Chondrocyte (in vitro differentiated cells): ENCODE measurements around the gene MKLN1. TPM values are rescaled to one million over a fixed set of nuclear protein-coding genes. Genes with fewer than 3 reads are reported as not detected.
A peak's percentile ranks its signal among the peaks of the same experiment; 100 is the strongest.

Source experiments
- DNase-seq: peaks from one replicate; pipeline ENCODE4 v3.0.0; 2021; ENCODE audit warnings: mixed read lengths, low spot score
- H3K27ac Mint-ChIP-seq: one replicate; pipeline ENCODE4 v1.8.0; 2021; ENCODE audit warnings: mild to moderate bottlenecking, moderate library complexity, mixed read lengths; ENCODE audit not compliant: unreplicated experiment
- H3K27me3 Mint-ChIP-seq: 2 replicates; pipeline ENCODE4 v1.8.0; 2021; ENCODE audit warnings: low read depth, mixed read lengths
- H3K36me3 Mint-ChIP-seq: 2 replicates; pipeline ENCODE4 v1.8.0; 2021; ENCODE audit warnings: low read depth, mixed read lengths
- H3K4me1 Mint-ChIP-seq: 2 replicates; pipeline ENCODE4 v1.8.0; 2021; ENCODE audit warnings: low read depth, mild to moderate bottlenecking, mixed read lengths
- H3K4me3 Mint-ChIP-seq: one replicate; pipeline ENCODE4 v1.8.0; 2021; ENCODE audit warnings: mild to moderate bottlenecking, moderate library complexity, mixed read lengths; ENCODE audit not compliant: unreplicated experiment
- H3K9me3 Mint-ChIP-seq: 2 replicates; pipeline ENCODE4 v1.8.0; 2021; ENCODE audit warnings: low read depth, mixed read lengths
- total RNA-seq: library from RNA; stranded (reverse); gene quantifications from 3 replicates; pipeline ENCODE4 v1.2.1, GENCODE V29; 2021
- TF ChIP-seq, protein P1 (sequence below): fragments of 200-600 bp; sonication (generic); IDR thresholded peaks from 2 replicates; pipeline ENCODE4 v1.5.0; 2021; ENCODE audit warnings: antibody characterized with exemption, mild to moderate bottlenecking, moderate library complexity

MKLN1 gene
- total RNA-seq, 1 donor from 2014 or later, result 33.4 TPM

DNA sequence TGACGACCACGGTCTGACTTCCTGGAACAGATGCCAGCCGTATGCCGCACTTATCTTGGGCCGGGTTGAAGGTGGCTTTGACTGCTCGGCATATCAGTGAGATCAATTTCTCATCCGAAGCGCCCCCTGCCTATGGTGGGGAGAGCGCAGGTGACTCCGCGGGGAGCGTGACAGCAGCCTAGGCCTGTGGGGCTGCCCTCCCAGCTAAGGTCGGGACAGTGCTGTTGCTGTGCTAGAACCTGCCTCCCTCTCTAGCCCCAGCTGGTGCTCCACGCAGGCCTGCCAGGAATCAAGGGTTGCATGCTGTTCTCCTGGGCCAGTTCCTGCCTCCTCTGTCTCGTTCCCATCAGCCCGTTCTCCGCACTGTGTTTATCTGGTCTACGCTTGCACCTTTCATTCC lies 178.9 kb downstream of the MKLN1 start:
- peaks cover 22% of the 10 kb centered on the region for H3K4me1 Mint-ChIP-seq
- no peaks in the 10 kb centered on the region for H3K9me3 Mint-ChIP-seq
- TF ChIP-seq, protein P1, sequence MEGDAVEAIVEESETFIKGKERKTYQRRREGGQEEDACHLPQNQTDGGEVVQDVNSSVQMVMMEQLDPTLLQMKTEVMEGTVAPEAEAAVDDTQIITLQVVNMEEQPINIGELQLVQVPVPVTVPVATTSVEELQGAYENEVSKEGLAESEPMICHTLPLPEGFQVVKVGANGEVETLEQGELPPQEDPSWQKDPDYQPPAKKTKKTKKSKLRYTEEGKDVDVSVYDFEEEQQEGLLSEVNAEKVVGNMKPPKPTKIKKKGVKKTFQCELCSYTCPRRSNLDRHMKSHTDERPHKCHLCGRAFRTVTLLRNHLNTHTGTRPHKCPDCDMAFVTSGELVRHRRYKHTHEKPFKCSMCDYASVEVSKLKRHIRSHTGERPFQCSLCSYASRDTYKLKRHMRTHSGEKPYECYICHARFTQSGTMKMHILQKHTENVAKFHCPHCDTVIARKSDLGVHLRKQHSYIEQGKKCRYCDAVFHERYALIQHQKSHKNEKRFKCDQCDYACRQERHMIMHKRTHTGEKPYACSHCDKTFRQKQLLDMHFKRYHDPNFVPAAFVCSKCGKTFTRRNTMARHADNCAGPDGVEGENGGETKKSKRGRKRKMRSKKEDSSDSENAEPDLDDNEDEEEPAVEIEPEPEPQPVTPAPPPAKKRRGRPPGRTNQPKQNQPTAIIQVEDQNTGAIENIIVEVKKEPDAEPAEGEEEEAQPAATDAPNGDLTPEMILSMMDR, result peak; percentile 22
- no peaks in the 10 kb centered on the region for H3K27me3 Mint-ChIP-seq
- no peak overlapping the region for H3K4me3 Mint-ChIP-seq
- peaks cover 3% of the 10 kb centered on the region for H3K36me3 Mint-ChIP-seq
- H3K27ac Mint-ChIP-seq, result peak overlapping the region; percentile 68
- no peak for DNase-seq

DNA sequence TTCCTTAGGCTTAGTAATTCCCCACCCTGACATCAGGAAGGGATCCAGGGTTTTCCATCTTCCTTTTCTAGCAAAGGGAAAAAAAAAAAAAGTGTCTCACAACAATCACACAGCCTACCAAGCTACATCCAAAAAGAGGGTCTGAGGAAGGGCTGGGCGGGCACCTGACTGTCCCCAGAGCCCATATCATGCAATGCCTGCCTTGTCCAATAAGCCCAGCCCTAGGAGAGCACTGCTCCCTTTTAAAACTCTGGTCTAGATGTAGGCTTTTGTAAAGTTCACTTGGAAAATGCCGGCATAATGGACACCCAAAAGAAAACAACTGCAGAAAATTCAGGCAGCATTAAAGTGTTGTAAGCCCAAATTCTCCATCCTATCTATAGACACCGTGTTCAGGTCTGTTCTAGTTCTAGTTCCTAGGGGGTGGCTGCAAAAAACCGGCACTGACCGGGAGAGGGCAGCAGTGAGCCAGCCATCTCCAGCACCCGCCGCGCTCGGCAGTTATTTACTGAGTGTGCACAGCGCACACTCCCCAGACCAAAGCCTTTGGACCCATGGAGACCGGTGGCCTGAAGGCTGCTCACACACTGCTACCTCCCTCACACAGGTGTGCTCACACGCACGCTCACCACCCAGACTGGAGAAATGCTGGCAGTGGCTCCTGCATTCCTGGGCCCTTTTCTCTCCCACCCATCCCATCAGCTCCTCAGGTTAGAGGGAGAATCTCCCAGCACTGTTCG lies 180.1 kb downstream of the MKLN1 start:
- H3K4me1 Mint-ChIP-seq, result peaks cover 23% of the 10 kb centered on the region
- no peaks in the 10 kb centered on the region for H3K27me3 Mint-ChIP-seq
- TF ChIP-seq, protein P1, result peak; percentile 94
- no peak overlapping the region for H3K4me3 Mint-ChIP-seq
- peak overlapping the region; percentile 6 for H3K27ac Mint-ChIP-seq
- H3K36me3 Mint-ChIP-seq, result peaks cover 3% of the 10 kb centered on the region
- H3K9me3 Mint-ChIP-seq, result no peaks in the 10 kb centered on the region
- no peak for DNase-seq

DNA sequence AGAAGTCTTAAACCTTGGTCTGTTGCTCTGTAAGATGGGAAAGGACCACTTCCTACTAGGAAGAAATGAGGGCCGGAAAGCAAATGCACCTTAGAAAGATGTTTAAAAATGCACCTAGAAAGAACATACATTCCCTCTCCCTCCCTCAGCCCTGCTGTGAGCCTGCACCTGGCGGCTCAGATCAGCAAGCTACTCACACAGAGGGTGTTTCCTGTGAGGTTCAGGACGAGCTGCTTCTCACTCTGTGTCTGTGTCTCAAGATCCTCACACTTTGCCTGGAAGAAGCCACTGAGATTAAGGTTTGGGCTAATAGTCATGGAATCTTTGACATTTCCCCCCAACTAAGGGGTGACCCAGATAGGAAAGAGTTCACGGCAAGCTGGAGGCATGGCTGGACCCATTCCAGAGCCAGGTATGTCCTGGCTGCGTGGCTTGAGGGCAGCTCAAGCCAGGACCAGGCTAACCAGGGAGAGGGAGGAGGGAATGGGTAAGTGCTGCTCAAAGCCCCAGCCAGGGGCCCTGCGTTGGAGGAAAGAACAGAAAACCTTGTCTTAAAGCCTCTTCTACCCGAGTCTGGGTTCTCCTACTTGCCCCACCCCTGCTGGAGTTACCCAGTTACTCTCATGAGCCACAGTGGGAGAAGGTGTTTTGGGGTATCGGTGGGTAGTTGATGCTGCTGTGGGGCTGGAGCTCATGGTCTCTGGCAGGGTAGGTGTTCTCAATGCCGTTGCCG lies 181.2 kb downstream of the MKLN1 start:
- no peak overlapping the region for H3K27ac Mint-ChIP-seq
- no peak for DNase-seq
- no peak overlapping the region for H3K4me3 Mint-ChIP-seq
- TF ChIP-seq, protein P1, result no peak
- no peaks in the 10 kb centered on the region for H3K9me3 Mint-ChIP-seq
- peaks cover 3% of the 10 kb centered on the region for H3K36me3 Mint-ChIP-seq
- peaks cover 26% of the 10 kb centered on the region for H3K4me1 Mint-ChIP-seq
- no peaks in the 10 kb centered on the region for H3K27me3 Mint-ChIP-seq

DNA sequence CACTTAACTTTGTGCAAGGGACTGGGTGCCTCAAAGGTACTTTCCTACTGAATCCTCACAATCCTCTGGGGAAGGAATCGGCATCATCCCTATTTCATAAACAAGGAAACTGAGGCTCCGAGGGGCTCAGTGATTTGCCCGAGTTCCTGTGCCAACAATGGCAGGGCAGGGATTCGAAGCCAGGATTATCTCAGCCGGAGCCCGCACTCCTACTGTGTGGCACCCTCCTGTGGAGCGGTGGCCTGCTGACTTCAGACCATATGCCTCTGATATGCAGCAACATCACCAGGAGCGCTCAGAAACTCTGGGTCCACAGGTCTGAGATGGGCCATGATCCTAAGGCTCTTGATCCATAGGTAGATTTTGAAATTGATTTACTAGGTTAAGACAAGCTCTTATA lies 182.1 kb downstream of the MKLN1 start:
- TF ChIP-seq, protein P1, result no peak
- peaks cover 31% of the 10 kb centered on the region for H3K4me1 Mint-ChIP-seq
- H3K27me3 Mint-ChIP-seq, result no peaks in the 10 kb centered on the region
- H3K4me3 Mint-ChIP-seq, result no peak overlapping the region
- no peaks in the 10 kb centered on the region for H3K9me3 Mint-ChIP-seq
- no peak overlapping the region for H3K27ac Mint-ChIP-seq
- H3K36me3 Mint-ChIP-seq, result peaks cover 3% of the 10 kb centered on the region
- DNase-seq, result no peak

DNA sequence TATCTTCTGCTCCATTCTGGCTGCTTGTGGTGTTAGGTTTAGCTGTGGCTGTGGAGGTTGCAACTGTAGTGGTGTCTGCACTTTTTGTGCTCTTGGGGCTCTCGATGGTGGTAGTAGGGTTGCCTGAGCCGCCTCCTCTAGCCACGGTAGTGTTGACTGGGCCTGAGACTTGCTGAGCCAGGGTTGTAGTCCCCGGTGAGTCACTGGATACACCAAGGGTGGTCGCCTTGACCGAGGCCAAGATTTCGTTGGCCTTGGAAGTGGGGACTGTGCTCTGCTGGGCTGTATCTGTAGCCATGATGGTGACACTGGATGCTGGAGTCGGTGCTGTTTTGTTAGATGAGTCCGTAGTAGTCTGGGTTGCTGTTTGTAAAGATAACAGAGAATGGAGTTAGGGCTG lies 183.4 kb downstream of the MKLN1 start:
- Mint-ChIP-seq H3K9me3 (no peaks in the 10 kb centered on the region), H3K27ac (no peak overlapping the region), H3K4me1 (peaks cover 38% of the 10 kb centered on the region), H3K27me3 (no peaks in the 10 kb centered on the region), H3K36me3 (peaks cover 3% of the 10 kb centered on the region), H3K4me3 (no peak overlapping the region)
- TF ChIP-seq, protein P1, result no peak
- DNase-seq, result no peak
